HG03039 (cell line): ENCODE data around the gene SMTN.
"Not testable (repeated sequence)": the region's sequence is repeated elsewhere in the genome, so short reads cannot be mapped to it uniquely, and the experiment has no call there.

Source experiments
- ATAC-seq: cut with Tn5 transposase; IDR thresholded peaks from one replicate; pipeline ENCODE4 v1.9.1; 2021; ENCODE audit warnings: mild to moderate bottlenecking, moderate library complexity; ENCODE audit not compliant: unreplicated experiment

Gene SMTN

GRCh38 chr22:31080848-31081649 is at the start of gene SMTN:
SMTN (plus strand) TSS chr22:31081318; CDS start chr22:31083259, 1,941 bp downstream.
- peak; percentile 47 for ATAC-seq

- ATAC-seq = no peak
These were observed 44.2 kb upstream of the SMTN start for GRCh38 chr22:31036671-31037550.

- ATAC-seq = no peak
These were observed 42.4 kb upstream of the SMTN start for GRCh38 chr22:31038686-31039085.

GRCh38 chr22:31039393-31039792 is 41.7 kb upstream of the SMTN start:
- ATAC-seq = no peak

DNA sequence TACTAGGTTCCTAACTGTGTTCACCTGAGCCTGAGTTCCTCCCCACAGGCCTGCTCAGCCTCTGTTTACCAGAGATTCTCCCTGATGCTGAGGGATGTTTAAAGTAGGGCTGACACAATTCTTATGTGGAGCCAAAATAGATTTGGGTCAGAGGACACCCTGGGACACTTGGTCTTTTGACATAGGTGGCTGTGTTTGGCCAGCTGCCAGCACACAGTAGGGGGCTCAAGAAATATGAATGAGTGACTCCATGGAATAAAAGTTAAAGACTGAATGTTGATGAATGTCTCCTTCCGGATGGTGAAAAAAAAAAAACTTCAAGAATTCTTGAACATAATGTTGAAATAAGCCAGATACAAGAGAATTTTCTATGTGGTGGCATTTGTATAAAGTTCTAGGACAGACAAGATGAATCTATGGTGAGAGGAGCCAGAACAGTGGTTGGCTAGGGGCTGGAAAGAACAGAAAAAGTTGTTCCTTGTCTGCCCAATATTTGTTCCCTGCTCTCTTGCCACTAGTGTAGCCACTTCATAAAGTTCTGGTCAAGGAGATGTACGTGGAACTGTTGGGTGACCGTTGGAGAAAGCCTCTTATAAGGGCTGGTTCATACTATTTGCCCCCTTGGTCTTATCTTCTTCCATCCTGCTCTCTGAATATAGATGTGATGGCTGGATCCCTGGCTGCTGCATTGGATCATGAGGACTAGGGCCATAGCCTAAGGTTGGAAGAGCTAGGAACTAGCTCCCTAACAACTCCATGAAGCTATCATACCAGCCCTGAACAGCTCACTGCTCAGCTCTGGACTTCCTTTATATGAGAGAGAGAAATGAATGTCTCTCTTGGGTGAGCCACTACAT is 40.3 kb upstream of the SMTN start:
- no peak for ATAC-seq

GRCh38 chr22:31044262-31044861 is 36.8 kb upstream of the SMTN start:
- no peak for ATAC-seq

GRCh38 chr22:31045900-31046538 is 35.1 kb upstream of the SMTN start:
- ATAC-seq = no peak

DNA sequence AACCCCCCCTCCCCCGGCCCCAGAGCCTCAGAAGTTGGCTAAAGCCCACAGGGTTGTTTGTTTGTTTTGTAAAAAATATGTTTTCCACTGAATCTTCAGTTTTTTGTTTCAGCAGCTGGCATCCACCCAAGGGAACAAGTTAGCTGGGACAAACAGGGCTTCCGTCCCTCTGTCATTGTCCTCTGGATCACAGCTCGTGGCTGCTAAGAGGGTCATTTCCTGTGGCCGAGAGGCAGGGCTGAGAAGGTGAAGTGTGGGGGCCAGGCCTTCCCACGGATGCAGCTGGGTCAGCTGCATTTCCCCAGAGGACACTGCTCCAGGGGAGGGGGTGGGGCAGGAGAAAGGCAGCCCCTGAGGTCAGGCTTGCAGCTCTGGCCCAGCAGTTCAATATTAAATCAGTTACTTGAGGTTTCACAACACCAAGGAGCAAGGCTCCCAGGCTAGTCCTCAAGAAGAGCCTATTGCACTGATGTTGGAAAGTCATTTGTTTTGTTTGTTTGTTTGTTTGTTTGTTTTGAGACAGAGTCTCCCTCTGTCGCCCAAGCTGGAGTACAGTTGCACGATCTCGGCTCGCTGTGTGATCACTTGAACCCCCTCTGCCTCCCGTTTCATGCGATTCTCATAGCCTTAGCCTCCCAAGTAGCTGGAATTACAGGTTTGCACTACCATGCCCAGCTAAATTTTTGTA is 34.4 kb upstream of the SMTN start:
- ATAC-seq = no peak

- ATAC-seq = no peak
These were observed 32.5 kb upstream of the SMTN start for GRCh38 chr22:31048570-31048969.

GRCh38 chr22:31049815-31050420 is 31.2 kb upstream of the SMTN start:
- ATAC-seq = no peak

DNA sequence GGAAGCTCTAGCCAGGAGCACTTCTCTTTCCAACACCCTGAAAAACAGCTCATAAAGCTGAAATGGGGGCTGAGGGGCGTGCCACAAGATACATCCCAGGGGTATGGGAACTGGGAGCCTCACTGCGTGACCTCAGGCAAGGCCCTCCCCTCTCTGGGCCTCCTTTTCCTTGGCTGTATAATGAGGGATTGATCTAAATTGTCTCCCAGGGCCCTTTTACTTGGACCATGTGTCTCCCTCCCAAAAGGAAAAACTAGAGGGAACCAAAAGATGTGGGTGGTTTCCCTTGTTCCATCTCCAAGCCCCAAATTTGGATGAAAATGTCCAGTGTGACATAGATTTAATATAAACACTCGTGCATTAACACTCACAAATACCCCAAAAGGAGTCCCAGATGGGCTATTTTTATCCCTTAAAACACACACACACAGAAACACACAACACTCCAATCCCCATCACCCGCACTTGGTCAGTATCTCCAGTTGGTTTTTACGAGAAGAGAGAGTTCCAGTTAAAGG is 25.9 kb upstream of the SMTN start:
- no peak for ATAC-seq

DNA sequence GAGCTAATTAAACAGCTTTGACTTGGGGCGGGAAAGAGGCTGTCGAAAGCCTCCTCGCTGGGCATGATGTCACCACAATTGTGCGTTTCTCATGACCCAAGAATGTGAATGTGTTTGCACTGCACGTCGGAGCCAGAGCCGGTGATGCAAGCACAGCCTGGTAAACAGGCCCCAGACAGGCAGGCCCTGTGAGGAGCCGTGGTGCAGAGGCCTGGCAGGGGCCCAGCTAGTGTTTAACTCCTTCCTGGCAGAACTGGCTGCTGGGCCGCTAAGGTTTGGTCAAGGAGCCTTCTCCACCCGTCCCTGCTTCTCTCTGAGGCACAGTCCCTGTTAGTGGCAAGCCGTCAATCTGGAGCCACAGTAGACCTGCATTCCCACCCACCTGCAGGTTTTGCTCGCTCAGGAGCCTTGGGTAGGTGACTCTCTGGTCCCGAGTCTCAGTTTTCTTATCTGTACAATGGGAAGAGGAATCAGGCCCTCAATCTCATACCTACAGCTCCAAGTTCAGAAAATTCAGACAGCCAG is 25.4 kb upstream of the SMTN start:
- no peak for ATAC-seq

DNA sequence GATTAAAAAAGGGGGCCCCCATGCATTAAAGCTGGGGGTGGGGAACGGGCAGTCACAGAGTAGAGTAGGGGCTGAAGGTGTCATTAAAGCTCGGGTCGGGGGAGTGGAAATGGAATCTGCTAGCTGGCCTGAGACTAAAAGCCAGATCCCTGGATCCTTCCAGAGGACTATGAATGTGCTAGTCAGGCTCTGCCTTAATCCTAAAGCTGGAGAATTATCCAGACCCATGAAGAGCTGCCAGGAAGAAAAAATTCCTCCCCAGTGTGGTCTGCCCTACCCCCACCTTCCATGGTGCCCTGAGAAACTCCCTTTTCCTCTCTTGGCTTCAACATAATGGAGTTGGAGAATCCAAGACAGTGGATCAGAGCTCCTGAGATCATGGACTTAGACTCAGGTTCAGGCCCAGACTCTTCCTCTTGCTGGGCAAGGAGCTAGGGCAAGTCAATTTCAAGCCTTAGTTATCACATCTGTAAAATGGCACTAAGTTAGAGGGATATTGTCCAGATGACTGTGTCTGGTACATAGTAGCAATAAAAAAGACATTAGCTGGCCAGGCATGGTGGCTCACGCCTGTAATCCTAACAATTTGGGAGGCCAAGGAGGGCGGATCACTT is 24.0 kb upstream of the SMTN start:
- no peak for ATAC-seq

DNA sequence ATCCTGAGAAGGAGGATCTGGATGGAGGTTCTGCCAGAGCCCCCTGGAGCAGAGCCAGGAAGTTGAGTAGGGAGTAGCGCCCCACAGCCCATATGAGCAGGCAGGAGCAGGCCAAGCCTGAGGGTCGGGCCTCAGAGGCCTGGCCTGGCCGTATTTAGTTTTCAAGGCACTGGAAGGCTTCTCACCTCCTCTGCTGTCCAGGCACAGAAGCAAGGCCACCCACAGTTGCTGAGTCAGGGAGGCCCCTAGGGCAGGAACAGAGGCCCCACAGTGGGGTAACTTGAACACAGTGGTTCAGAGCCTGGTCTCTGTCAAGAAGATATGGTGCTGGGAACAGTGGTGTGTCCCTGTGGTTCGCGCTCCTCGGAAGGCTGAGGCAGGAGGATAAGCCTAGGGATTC is 21.5 kb upstream of the SMTN start:
- not testable (repeated sequence) for ATAC-seq

- ATAC-seq = no peak
These were observed 18.4 kb upstream of the SMTN start for GRCh38 chr22:31062566-31063230.

DNA sequence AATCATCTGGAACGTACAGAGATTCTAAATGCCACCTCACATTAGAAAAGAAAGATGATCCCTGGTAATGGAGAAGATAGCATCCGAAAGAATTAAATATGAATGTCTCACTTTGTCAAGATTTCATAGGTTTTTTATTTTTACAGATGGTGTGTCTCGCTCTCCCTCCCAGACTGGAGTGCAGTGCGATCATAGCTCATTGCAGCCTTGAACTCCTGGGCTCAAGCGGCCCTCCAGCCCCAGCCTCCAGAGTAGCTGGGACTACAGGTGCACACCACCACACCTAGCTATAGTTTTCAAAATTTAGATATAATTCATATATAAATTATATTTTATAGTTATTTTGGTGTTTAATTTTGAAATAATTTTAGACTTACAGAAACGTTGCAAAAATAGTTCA is 16.7 kb upstream of the SMTN start:
- ATAC-seq = no peak

GRCh38 chr22:31068970-31069369 is 12.1 kb upstream of the SMTN start:
- no peak for ATAC-seq
